ENCODE results near the gene ADARB1. TPM values are rescaled to one million over a fixed set of nuclear protein-coding genes. Genes with fewer than 3 reads are reported as not detected.

ADARB1 gene
- total and polyA plus RNA-seq, 2 of the 8 experiments (the other 6 are each of a cell fraction or from before 2014, with no cell fraction given), result 4.7 to 14.9 TPM

GRCh38 chr21:45235488-45235887 is 161.1 kb downstream of the ADARB1 start (continued):
- TF ChIP-seq, protein P1, sequence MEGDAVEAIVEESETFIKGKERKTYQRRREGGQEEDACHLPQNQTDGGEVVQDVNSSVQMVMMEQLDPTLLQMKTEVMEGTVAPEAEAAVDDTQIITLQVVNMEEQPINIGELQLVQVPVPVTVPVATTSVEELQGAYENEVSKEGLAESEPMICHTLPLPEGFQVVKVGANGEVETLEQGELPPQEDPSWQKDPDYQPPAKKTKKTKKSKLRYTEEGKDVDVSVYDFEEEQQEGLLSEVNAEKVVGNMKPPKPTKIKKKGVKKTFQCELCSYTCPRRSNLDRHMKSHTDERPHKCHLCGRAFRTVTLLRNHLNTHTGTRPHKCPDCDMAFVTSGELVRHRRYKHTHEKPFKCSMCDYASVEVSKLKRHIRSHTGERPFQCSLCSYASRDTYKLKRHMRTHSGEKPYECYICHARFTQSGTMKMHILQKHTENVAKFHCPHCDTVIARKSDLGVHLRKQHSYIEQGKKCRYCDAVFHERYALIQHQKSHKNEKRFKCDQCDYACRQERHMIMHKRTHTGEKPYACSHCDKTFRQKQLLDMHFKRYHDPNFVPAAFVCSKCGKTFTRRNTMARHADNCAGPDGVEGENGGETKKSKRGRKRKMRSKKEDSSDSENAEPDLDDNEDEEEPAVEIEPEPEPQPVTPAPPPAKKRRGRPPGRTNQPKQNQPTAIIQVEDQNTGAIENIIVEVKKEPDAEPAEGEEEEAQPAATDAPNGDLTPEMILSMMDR (IDR thresholded peaks at IDR 0.05; ENCODE audit: control extremely low read depth in 1 of 3, insufficient read depth in 1 of 3, low read depth in 1 of 3, low read length in 3 of 3), result no peak
- TF ChIP-seq HDAC2 (IDR thresholded peaks at IDR 0.05; ENCODE audit: borderline replicate concordance in 1 of 2, low read depth in 2 of 2, low read length in 2 of 2) (no peak), MAX (IDR thresholded peaks at IDR 0.05) (no peak), PHF8 (conservative IDR thresholded peaks at IDR 0.05; ENCODE audit: low read depth, low read length) (no peak), SRF (IDR thresholded peaks at IDR 0.05; ENCODE audit: low read depth, low read length) (no peak), POLR2AphosphoS5 (IDR thresholded peaks at IDR 0.05; ENCODE audit: low read depth, low read length) (no peak), FOSL1 (IDR thresholded peaks at IDR 0.05; ENCODE audit: insufficient read depth, low read depth, low read length) (no peak)

All from H1 (cell line).